NCI-H82 treated with DMSO at 0.1 percent for 48 hours (cell line): Measurements from ENCODE around the gene EPS8L1.
"Not testable (repeated sequence)": the region's sequence is repeated elsewhere in the genome, so short reads cannot be mapped to it uniquely, and the experiment has no call there.

Source experiments
- DNase-seq: peaks from one replicate; lab custom pipeline; 2025; ENCODE audit not compliant: unreplicated experiment; lab: John Stamatoyannopoulos, UW

Gene EPS8L1

DNA sequence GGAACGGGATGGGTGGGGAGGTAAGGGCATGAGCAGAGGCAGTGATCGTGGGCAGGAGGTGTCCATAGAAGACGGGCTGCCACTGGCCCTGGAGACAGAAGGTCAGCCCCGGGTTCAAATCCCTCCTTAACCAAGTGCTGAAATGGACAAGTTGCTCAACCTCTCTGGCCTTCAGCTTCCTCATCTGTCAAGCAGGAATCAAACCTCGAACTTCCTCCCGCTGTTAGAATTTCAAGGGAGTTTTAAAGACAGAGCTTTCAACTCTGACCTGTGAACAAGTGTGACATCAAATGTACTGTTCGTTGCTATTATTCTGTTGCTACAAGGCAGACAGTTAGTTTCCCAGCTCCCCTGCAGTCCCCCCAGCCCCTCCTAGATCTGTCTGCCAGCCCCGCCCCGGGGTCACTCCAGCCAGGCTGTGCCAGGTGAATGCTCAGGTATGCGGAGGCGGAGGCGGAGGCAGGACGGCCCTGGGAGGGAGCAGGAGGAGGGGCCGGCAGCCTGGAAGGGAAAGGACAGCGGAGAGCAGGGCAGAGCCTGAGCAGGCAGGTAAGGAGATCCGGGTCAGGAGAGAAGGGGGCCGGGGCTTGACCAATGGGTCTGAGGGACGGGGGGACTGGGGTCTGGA lies at the start of gene EPS8L1:
Gene EPS8L1 (plus strand): TSS at position 499 of the 628 bp plus-strand sequence. CDS start 576 bp downstream, outside the sequence.
- no peak for DNase-seq

DNA sequence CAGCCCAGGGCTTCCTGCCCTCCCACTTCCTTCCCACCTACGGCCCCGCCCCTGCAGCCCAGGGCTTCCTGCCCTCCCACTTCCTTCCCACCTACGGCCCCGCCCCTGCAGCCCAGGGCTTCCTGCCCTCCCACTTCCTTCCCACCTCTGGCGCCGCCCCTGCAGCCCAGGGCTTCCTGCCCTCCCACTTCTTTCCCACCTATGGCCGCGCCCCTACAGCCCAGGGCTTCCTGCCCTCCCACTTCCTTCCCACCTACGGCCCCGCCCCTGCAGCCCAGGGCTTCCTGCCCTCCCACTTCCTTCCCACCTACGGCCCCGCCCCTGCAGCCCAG lies 48.6 kb upstream of the EPS8L1 start:
- not testable (repeated sequence) for DNase-seq

DNA sequence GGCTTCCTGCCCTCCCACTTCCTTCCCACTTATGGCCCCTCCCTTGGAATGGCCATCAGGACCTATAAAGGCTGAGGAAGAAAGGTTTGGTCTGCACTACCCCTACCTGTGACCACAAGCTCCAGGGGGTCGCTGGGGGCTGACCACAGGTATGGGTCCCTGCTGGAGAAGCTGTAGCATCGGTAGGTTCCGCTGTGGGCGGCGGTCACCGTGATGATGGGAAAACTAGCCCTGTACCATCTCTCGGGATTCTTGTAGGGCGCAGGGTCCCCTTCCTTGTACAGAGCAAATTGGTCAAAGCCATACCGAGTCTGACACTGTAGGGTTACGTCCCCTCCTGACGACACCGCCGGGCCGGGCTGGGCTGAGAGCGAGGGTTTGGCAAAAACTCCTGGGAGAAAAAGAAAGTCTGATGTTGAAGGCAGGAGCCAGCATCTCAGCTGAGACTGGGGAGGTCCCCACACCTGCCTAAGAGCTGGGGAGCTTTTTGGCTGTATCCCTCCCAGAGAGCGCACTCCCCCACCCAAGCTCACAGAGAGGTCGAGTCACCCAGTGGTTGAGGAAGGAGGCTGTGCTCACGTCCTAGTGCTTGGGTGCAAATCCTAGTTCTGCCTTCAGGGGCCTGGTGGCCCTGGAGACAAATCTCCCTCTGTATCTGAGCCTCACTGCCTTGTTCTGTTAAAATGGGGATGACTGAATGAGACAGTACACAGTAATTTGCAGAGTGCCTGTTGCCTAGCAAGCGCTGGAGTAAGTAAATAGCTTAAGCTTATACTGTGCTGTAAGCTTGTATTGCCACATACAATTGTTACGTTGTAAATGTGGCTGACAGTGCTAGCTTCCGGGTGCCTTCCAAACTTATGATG lies 48.0 kb upstream of the EPS8L1 start:
- no peak for DNase-seq

DNA sequence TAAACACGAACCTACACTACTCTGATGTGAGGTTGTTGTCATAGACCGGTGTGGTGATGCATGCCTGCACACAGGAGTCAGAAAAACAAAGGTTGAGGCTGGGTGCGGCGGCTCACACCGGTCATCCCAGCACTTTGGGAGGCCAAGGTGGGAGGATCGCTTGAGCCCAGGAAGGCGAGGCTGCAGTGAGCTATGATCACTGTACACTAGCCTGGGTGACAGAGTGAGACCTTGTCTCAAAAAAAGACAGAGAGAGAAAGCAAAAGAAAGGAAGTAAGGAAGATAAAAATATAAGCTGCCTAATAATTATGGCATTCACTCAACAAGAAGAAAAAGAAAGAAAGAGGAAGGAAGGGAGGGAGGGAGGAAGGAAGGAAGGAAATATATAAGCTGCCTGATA lies 46.9 kb upstream of the EPS8L1 start:
- no peak for DNase-seq

DNA sequence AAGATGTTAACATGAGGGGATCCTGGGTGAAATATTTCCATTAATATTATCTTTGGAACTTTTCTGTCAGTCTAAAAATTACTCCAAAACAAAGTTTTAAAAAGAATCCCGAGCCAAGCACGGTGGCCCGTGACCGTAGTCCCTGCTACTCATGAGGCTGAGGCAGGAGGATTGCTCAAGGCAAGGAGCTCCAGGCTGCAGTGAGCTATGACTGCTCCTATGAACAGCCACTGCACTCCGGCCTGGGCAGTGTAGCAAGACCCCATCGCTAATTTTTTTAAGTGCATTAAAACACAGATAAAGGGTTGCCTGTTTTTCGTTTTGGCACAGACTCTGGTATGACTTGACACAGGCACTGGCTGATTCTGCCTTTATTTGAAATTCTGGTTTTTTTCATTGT lies 44.5 kb upstream of the EPS8L1 start:
- DNase-seq: no peak

DNA sequence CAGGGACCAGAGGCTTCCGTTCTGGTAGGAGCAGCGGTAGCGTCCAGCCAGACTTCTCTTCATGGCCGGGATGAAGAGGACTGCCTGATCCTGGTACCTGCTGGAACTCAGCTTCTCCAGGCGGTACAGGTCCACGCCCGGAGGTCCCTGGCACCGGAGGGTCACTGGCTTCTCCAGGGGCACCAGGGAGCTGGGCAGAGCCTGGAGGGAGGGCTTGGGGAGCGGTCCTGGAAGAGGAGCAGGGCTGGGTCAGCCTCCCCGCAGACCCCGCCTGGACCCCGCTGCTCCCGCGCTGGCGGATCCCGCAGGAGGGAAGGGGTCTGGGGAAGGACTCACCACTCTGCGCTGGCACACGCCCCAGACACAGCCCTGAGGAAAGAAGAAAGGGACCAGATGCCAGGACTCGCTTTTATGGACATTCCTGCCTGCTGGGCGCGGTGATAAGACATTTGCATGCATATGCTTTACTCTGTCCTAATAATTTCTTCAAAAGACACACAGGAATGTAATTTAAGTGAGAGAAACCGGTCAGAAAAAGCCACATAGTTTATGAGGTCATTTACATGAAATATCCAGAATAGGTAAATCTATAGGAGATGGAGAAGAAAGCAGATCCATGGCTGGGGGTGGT lies 43.4 kb upstream of the EPS8L1 start:
- DNase-seq: no peak

DNA sequence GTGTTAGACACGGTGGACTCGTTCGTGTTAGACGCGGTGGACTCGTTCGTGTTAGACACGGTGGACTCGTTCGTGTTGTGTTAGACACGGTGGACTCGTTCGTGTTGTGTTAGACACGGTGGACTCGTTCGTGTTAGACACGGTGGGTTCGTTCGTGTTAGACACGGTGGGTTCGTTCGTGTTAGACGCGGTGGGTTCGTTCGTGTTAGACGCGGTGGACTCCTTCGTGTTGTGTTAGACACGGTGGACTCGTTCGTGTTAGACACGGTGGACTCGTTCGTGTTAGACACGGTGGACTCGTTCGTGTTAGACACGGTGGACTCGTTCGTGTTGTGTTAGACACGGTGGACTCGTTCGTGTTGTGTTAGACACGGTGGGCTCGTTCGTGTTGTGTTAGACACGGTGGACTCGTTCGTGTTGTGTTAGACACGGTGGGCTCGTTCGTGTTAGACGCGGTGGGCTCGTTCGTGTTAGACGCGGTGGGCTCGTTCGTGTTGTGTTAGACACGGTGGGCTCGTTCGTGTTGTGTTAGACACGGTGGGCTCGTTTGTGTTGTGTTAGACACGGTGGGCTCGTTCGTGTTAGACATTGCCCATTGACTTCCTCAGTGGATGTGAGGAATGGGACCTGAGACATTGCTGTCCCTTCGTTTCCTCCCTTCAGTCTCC lies 42.6 kb upstream of the EPS8L1 start:
- DNase-seq: not testable (repeated sequence)

DNA sequence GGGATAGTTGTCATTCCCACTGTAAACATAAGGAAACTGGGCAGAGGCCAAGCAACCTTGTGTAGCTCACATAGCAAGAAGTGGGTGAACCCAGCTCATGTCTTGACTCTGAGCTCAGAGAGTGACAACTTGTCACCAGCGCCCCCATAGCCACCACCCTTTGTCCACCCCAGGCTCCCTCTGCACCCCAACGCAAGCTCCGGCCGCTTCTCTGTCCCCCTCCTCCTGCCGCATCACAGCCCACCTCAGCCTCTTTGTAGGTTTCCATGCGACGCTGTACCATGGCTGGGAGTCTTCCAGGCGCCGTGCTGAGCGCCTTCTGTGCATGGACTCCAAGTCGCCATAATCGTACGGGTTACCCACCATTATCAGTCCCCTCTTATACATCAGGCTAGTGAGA lies 40.9 kb upstream of the EPS8L1 start:
- no peak for DNase-seq

DNA sequence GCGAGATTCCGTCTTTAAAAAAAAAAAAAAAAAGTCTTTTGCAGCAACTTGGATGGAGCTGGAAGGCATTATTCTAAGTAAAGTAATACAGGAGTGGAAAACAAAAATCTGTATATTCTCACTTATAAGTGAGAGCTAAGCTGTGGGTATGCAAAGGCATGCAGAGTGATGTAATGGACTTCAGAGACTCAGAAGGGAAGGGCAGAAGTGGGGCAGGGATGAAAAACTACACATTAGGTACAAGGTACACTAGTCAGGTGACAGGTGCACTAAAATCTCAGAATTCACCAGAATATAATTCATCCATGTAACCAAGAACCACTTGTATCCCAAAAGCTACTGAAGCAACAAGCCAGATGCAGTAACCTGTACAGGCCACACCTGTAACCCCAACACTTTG lies 39.6 kb upstream of the EPS8L1 start:
- no peak for DNase-seq

DNA sequence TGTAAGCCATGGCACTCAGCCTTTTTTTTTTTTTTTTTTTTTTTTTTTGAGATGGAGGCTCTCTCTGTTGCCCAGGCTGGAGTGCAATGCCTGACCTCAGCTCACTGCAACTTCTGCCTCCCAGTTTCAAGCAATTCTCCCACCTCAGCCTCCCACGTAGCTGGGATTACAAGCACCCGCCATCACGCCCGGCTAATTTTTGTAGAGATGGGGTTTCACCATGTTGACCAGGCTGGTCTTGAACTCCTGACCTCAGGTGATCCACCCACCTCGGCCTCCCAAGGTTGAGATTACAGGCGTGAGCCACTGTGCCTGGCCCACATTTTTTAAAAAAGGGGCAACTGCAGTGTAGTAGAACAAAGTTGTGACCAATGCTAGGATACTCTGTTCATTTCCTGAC lies 38.1 kb upstream of the EPS8L1 start:
- DNase-seq: not testable (repeated sequence)

DNA sequence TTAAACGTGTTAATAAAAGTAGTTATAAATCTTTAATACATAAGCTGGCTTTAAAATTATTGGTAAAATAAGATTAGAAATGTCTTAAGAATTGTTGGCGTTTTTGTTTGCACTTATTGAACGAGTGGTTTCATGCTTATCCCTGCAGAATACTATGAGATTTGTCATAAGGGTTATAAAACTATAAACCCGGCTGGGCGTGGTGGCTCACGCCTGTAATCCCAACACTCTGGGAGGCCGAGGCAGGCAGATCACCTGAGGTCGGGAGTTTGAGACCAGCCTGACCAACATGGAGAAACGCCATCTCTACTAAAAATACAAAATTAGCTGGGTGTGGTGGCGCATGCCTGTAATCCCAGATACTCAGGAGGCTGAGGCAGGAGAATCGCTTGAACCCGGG lies 35.0 kb upstream of the EPS8L1 start:
- DNase-seq: not testable (repeated sequence)

DNA sequence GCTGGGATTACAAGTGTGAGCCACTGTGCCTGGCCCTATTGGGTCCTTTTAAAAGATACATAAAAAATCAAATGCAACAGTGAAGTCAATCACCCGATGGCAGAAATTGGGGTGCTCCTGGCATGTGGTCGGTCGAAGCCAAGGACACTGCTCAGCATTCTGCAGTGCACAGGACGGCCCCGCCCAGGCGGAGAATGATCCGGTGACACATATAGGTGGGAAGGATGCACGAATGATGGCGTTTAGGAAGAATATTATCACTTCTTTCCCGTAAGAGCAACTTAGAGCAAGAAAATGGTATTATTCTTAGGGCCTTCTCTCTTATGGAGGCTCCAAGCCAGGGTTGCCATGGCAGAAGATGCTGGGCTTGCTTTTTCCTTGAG lies 34.4 kb upstream of the EPS8L1 start:
- DNase-seq: no peak

DNA sequence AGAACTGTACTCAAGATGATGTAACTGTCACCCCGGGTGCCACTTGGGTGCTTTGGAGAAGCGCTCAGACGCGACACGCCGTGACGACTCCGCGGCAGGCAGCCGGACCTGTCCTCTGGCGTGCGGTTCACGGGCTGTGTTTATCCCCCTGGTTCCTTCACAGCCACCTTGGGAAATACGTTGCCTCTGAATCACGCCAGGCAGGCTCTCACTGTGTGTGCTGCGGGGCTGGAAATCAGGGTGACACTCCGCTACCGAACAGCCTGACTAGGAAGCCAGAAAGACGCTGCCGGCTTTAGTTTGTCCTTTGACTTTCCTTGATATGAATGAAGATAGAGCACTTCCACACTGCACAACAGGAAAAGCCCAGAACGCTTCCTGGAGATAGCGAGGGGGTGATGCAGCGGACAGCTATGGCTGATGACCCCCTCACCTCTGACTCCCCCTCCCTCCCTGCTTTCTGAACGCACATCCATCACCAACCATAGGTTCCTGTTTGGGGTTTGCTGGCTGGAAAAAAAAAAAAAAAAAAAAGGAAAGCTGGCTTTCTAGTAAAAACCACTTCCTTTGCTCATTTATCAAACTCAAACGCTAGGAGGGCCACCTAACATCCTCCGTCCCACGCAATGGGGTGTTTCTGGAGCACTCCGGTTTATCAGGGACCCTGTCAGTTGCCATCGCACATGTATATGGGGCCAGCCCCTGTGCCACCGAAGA lies 33.9 kb upstream of the EPS8L1 start:
- no peak for DNase-seq

DNA sequence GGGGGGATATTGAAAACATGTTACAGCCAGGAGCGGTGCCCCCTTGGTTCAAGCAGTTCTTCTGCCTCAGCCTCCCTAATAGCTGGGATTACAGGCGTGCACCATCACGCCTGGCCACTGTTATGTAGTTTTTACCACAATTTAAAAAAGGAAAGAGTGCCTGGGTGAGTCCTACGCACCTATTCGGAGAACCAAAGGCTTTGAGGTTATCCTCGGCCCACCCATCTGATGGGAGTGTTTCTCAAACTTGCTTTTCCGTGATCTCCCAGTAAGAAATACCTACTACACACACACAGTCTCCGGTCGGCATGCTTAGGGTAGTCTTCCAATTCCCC lies 33.4 kb upstream of the EPS8L1 start:
- no peak for DNase-seq

DNA sequence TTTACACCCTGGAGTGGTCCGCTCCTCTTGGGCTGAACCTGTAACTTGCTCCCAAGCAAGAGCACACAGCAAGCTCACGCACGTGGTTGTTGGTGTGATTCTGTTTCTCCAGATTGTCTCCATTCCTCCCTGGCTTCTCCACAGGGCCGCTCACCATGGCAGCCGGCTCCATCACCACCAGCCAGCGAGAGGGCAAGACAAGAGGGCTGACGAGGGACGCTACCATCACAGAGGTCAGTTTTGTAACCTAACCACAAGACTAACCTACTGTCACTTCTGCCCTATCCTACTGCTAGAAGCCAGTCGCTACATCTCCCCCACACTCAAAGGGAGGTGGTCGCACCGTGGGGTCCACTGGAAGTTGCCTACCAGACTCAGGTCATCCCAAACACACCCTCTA lies 33.0 kb upstream of the EPS8L1 start:
- no peak for DNase-seq

DNA sequence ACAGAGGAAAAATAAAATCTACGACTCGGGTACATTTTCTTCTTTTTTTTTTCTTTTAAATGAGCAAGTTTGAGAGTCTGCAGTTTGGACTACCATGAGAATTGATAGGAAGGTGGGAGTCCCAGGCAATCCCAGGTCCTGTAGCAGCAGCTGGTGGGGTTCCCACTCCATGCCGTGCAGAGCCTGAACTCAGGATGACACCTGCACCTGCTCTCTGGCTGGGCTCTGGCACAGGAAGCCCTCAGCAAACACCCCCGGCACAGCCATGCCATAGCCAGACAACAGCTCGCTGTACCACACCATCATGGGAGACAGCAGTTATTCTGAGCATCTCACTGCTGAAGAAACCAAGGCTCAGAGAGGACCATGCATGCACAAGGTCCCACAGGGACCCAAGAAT lies 31.4 kb upstream of the EPS8L1 start:
- no peak for DNase-seq

DNA sequence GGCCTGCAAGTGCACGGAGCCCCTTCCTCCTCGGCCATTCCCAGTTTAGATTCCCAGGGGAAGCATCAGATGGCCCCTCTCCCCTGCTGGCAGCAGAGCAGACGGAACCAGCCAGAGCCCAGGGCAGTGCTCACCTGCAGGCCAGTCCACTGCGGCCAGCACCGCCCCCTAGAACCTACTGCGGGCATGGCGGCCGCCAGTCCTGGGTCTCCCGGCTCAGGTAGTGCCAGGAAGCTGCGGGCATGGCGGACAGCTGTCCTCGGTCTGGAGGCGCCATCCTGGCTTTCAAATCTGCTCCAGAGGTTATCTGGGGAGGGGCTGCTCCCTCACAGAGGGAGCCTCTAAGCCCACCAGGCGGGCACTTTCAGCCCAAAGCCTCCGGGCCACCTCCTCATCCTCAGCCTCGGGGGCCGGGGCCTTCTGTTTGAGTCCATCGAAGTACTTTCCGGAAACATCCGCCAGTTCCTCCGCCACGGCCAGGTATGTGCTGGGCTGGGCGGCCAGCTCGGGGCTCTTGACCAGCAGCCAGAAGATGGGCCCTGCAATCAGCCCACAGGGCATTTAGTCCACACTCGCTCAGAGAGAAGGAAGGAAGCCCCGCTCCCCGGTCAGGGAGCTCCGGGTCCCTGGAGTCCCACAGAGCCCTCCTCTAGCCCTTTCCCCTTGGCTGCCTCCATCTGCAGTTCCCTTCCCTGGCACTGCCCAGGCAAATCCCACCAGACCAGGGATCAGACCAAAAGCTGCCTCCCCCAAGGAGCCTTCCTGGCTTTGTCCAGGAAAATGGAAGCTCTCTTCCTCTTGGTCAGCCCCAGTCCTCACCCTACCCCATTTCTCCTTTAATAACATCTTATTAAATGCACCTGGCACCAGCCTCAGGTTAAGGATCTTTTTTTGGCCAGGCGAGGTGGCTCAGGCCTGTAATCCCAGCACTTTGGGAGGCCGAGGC lies 30.6 kb upstream of the EPS8L1 start:
- DNase-seq: no peak

DNA sequence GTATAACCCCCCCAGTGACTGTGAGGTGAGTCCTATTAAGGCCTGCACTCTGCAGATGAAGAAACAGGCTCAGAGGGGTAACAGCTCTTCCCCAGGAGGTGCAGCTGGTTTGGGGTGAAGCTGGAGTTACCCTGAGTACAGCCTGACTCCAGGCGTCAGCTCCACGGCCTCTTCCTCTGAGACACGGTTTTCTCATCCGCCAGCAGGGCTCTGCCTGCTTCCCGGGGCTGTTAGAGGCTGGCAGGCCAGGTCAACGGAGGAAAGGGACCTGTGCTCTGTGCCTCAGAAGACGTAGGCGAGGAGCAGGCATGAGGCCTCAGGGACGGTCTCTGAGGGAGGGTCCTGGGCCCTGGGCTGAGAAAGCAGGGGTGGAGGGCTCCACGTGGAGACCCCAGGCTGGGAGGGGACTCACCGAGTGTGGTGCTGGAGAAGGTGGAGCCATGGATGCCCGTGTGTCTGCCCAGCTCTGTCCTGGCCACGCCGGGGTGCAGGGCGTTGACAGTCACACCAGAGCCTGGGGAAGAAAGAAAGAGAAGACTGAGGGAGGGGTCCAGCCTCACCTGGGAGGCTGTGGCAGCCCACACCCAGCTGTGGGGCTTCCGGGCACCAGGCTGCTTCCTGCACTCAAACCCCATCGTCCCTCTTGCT lies 28.6 kb upstream of the EPS8L1 start:
- DNase-seq: no peak

DNA sequence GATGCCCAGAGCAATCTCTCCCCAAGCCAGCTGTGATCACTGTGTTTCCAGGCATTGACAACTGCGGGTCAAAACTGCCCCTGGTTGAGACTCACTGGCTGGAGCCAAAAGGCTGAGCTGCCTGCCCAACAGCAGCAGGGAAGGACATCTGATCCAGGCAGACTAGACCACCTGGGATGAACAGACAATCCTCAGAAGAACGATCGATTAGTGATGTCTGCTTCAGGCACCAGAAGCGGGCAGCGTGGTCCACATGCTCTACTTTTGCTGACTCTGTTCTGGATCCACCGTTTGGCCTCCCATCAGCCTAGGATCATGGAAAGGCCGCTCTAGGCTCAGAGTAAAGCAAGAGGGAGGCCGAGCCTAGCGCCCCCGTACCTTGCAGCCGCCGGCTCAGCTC lies 27.7 kb upstream of the EPS8L1 start:
- DNase-seq: no peak

DNA sequence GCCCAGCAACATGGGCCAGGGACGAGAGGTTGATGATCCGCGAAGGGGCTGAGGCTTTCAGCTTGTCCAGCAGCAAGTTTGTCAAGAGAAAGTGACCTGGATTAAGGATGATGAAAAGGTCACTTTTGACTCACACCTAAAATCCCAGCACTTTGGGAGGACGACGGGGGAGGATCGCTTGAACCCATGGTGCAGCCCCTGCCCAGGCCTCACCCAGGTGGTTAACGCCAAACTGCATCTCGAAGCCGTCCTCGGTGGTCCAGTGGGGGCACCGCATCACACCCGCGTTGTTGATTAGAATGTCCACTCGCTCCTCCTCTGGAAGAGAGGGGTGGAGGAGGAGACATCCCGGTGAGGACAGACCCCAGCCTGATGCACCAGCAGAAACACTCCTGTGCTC lies 27.2 kb upstream of the EPS8L1 start:
- DNase-seq: no peak
